IMR-90 (cell line): ENCODE measurements around the gene MARCHF3. TPM values are rescaled to one million over a fixed set of nuclear protein-coding genes. Genes with fewer than 3 reads are reported as not detected.

ENCODE experiments used
- ATAC-seq: fragments of 200-7000 bp; cut with Tn5 transposase; 2 replicates; pipeline ENCODE4 v1.9.1; 2020; ENCODE audit warnings: low read depth, mild to moderate bottlenecking, moderate library complexity
- BruUV-seq: library from RNA; stranded (reverse); fragments of 400-500 nt; replicated peaks from 2 replicates; lab custom pipeline; 2021; lab: Mats Ljungman, UMichigan
- CTCF ChIA-PET: fragments of 300-600 bp; formaldehyde crosslinking; extraction: SDS; loops from one replicate; lab custom pipeline; 2021; ENCODE audit warnings: antibody characterized with exemption; lab: Yijun Ruan, JAX
- POLR2A ChIA-PET: fragments of 300-600 bp; sonication (Branson Sonifier 250); formaldehyde crosslinking; loops from one replicate; lab custom pipeline; 2022; ENCODE audit warnings: antibody characterized with exemption; ENCODE audit not compliant: unreplicated experiment; lab: Charles Lee
- DNase-seq: peaks from one replicate; pipeline ENCODE4 v3.0.0; 2013
- H2AFZ ChIP-seq: replicated peaks from 2 replicates; pipeline ENCODE3; 2013; ENCODE audit warnings: low read length, mild to moderate bottlenecking; ENCODE audit not compliant: poor library complexity
- H2AK5ac ChIP-seq: 2 replicates; pipeline ENCODE4 v1.6.1; 2013; ENCODE audit warnings: low read depth, low read length, inconsistent platforms
- H2AK9ac ChIP-seq: replicated peaks from 2 replicates; pipeline ENCODE3; 2013; ENCODE audit warnings: mild to moderate bottlenecking, low read depth, low read length, moderate library complexity; ENCODE audit not compliant: poor library complexity
- H2BK120ac ChIP-seq: 2 replicates; pipeline ENCODE4 v1.6.1; 2013; ENCODE audit warnings: low read depth, low read length, inconsistent platforms
- H2BK15ac ChIP-seq: 3 replicates; pipeline ENCODE4 v1.6.1; 2013; ENCODE audit warnings: low read depth, low read length, inconsistent platforms
- H2BK20ac ChIP-seq: 2 replicates; pipeline ENCODE4 v1.6.1; 2013; ENCODE audit warnings: low read depth, mild to moderate bottlenecking, inconsistent platforms, low read length, moderate library complexity
- H2BK5ac ChIP-seq: 2 replicates; pipeline ENCODE4 v1.6.1; 2013; ENCODE audit warnings: mild to moderate bottlenecking, low read depth, low read length, inconsistent platforms; ENCODE audit not compliant: poor library complexity, severe bottlenecking
- H3K14ac ChIP-seq: replicated peaks from 2 replicates; pipeline ENCODE4 v1.6.1; 2013; ENCODE audit warnings: low read depth, low read length, inconsistent platforms
- H3K18ac ChIP-seq: 2 replicates; pipeline ENCODE4 v1.6.1; 2013; ENCODE audit warnings: low read depth, low read length, control low read depth
- H3K23ac ChIP-seq: 2 replicates; pipeline ENCODE4 v1.6.1; 2013; ENCODE audit warnings: low read depth, low read length, inconsistent platforms
- H3K27ac ChIP-seq: 2 replicates; pipeline ENCODE4 v1.5.1; 2013; ENCODE audit warnings: mild to moderate bottlenecking, control low read depth, low read length; ENCODE audit not compliant: insufficient read depth
- H3K27me3 ChIP-seq: 2 replicates; pipeline ENCODE4 v1.6.1; 2013; ENCODE audit warnings: low read length; ENCODE audit not compliant: control insufficient read depth, insufficient read depth
- H3K36me3 ChIP-seq: 2 replicates; pipeline ENCODE4 v1.6.1; 2013; ENCODE audit warnings: low read length, mixed read lengths; ENCODE audit not compliant: control insufficient read depth, insufficient read depth
- H3K4ac ChIP-seq: 2 replicates; pipeline ENCODE4 v1.6.1; 2013; ENCODE audit warnings: low read depth, low read length, inconsistent platforms
- H3K4me1 ChIP-seq: 2 replicates; pipeline ENCODE4 v1.6.1; 2013; ENCODE audit warnings: low read length, mixed read lengths; ENCODE audit not compliant: control insufficient read depth, insufficient read depth
- H3K4me2 ChIP-seq: 2 replicates; pipeline ENCODE4 v1.6.1; 2013; ENCODE audit warnings: low read depth, mild to moderate bottlenecking, control low read depth, low read length, moderate library complexity
- H3K4me3 ChIP-seq: 2 replicates; pipeline ENCODE4 v1.5.1; 2013; ENCODE audit warnings: low read depth, mild to moderate bottlenecking, control low read depth, low read length, moderate library complexity; ENCODE audit not compliant: insufficient read depth
- H3K56ac ChIP-seq: 2 replicates; pipeline ENCODE4 v1.6.1; 2013; ENCODE audit warnings: low read length, inconsistent platforms; ENCODE audit not compliant: insufficient read depth; ENCODE audit errors: extremely low read depth
- H3K79me1 ChIP-seq, 2 experiments: 2 replicates each; pipeline ENCODE4 v1.6.1; 2013; ENCODE audit warnings: low read length in 2 of 2, inconsistent platforms in 1 of 2, low read depth in 1 of 2
- H3K9ac ChIP-seq: 2 replicates; pipeline ENCODE4 v1.6.1; 2013; ENCODE audit warnings: low read depth, low read length, control low read depth
- H3K9me1 ChIP-seq: 2 replicates; pipeline ENCODE4 v1.6.1; 2013; ENCODE audit warnings: low read length, inconsistent platforms; ENCODE audit not compliant: insufficient read depth
- H3K9me3 ChIP-seq: 2 replicates; pipeline ENCODE4 v1.6.1; 2013; ENCODE audit warnings: low read length; ENCODE audit not compliant: control insufficient read depth, insufficient read depth
- H4K20me1 ChIP-seq: 2 replicates; pipeline ENCODE4 v1.6.1; 2013; ENCODE audit warnings: low read length, inconsistent platforms; ENCODE audit not compliant: insufficient read depth
- H4K5ac ChIP-seq: 2 replicates; pipeline ENCODE4 v1.6.1; 2013; ENCODE audit warnings: mild to moderate bottlenecking, low read depth, low read length, control low read depth
- H4K8ac ChIP-seq, 2 experiments: 2 replicates each; pipeline ENCODE4 v1.6.1; 2013; ENCODE audit warnings: low read depth in 2 of 2, low read length in 2 of 2, control low read depth in 1 of 2, inconsistent platforms in 1 of 2
- H4K91ac ChIP-seq: 2 replicates; pipeline ENCODE4 v1.6.1; 2013; ENCODE audit warnings: low read depth, low read length, inconsistent platforms; ENCODE audit not compliant: insufficient read depth
- BHLHE40 ChIP-seq: fragments of 150-350 bp; IDR thresholded peaks from 2 replicates; pipeline ENCODE4 v1.6.1; 2016; ENCODE audit warnings: mild to moderate bottlenecking, low read depth, low read length
- CEBPB ChIP-seq: IDR thresholded peaks from 2 replicates; pipeline ENCODE4 v1.6.1; 2012; ENCODE audit warnings: low read depth, low read length, improper control_type of control experiment
- CHD1 ChIP-seq: IDR thresholded peaks from 2 replicates; pipeline ENCODE4 v1.6.1; 2012; ENCODE audit warnings: low read depth, low read length, improper control_type of control experiment
- CTCF ChIP-seq: conservative IDR thresholded peaks from 2 replicates; pipeline ENCODE4 v1.5.1; 2012; ENCODE audit warnings: mild to moderate bottlenecking, low read depth, low read length, improper control_type of control experiment
- ELK1 ChIP-seq: fragments of 150-350 bp; IDR thresholded peaks from 2 replicates; pipeline ENCODE4 v1.6.1; 2016; ENCODE audit warnings: low read depth, mild to moderate bottlenecking, low read length, moderate library complexity, borderline replicate concordance
- FOS ChIP-seq: fragments of 150-350 bp; IDR thresholded peaks from 2 replicates; pipeline ENCODE4 v1.6.1; 2016; ENCODE audit warnings: low read depth, low read length
- MAFK ChIP-seq: IDR thresholded peaks from 2 replicates; pipeline ENCODE4 v1.6.1; 2012; ENCODE audit warnings: low read depth, low read length, improper control_type of control experiment
- MAZ ChIP-seq: IDR thresholded peaks from 2 replicates; pipeline ENCODE4 v1.6.1; 2012; ENCODE audit warnings: low read depth, mild to moderate bottlenecking, low read length, improper control_type of control experiment, moderate library complexity, borderline replicate concordance
- MXI1 ChIP-seq: IDR thresholded peaks from 2 replicates; pipeline ENCODE4 v1.6.1; 2012; ENCODE audit warnings: low read depth, mild to moderate bottlenecking, low read length, moderate library complexity, borderline replicate concordance
- NFE2L2 ChIP-seq: fragments of 150-350 bp; IDR thresholded peaks from 2 replicates; pipeline ENCODE4 v1.6.1; 2016; ENCODE audit warnings: low read depth, mild to moderate bottlenecking, low read length
- POLR2A ChIP-seq: IDR thresholded peaks from 2 replicates; pipeline ENCODE4 v1.6.1; 2012; ENCODE audit warnings: mild to moderate bottlenecking, low read depth, low read length
- RAD21 ChIP-seq: IDR thresholded peaks from 2 replicates; pipeline ENCODE4 v1.6.1; 2012; ENCODE audit warnings: low read length, improper control_type of control experiment
- RCOR1 ChIP-seq: IDR thresholded peaks from 2 replicates; pipeline ENCODE4 v1.6.1; 2012; ENCODE audit warnings: mild to moderate bottlenecking, low read length, improper control_type of control experiment; ENCODE audit not compliant: insufficient replicate concordance
- RFX5 ChIP-seq: IDR thresholded peaks from 2 replicates; pipeline ENCODE4 v1.8.0; 2012; ENCODE audit warnings: low read depth, mild to moderate bottlenecking, low read length, moderate library complexity
- SMC3 ChIP-seq: fragments of 150-350 bp; IDR thresholded peaks from 2 replicates; pipeline ENCODE4 v1.6.1; 2016; ENCODE audit warnings: low read depth, mild to moderate bottlenecking, antibody characterized with exemption, low read length, moderate library complexity
- USF2 ChIP-seq: fragments of 150-350 bp; IDR thresholded peaks from 2 replicates; pipeline ENCODE4 v1.6.1; 2017; ENCODE audit warnings: mild to moderate bottlenecking, antibody characterized with exemption, low read length, low read depth
- dilution Hi-C: fragments of 300-500 bp; cut with HindIII; formaldehyde crosslinking; loops from one replicate; pipeline ENCODE4 v1.14.3; 2018; ENCODE audit warnings: low sequenced_read_pairs; ENCODE audit not compliant: unreplicated experiment
- in situ Hi-C: fragments of 300-500 bp; cut with MboI; formaldehyde crosslinking; loops from 3 replicates; pipeline ENCODE4 v1.14.3; 2019; ENCODE audit warnings: low sequenced_read_pairs, inconsistent platforms, mixed read lengths
- intact Hi-C: fragments of 100-400 bp; cut with micrococcal nuclease; formaldehyde crosslinking; loops from 2 replicates; pipeline ENCODE4 v1.10.0; 2022
- polyA plus RNA-seq, 3 experiments: library from polyadenylated mRNA; depleted of rRNA; stranded (reverse); fragments of >200 nt; gene quantifications; 2 replicates each; pipeline ENCODE4 v1.2.3, GENCODE V29; 2012; ENCODE audit warnings: low replicate concordance in 1 of 3
- total RNA-seq: library from RNA; depleted of rRNA; stranded (reverse); fragments of >200 nt; gene quantifications from 2 replicates; pipeline ENCODE4 v1.2.3, GENCODE V29; 2012

Gene MARCHF3
- total and polyA plus RNA-seq, 2 of the 4 experiments (the other 2 are of a cell fraction), result 11.2 to 18.8 TPM

- no peak for DNase-seq
- POLR2A ChIA-PET, result no interaction called here
- CTCF ChIA-PET, result no interaction called here
Measured at GRCh38 chr5:127066721-127067120, 36.4 kb upstream of the MARCHF3 start.

More at GRCh38 chr5:127066721-127067120, 36.4 kb upstream of the MARCHF3 start:
- no peak overlapping the region for H3K56ac ChIP-seq
- no peaks in the 10 kb centered on the region for H3K4me1 ChIP-seq
- no peak overlapping the region for H2AFZ ChIP-seq
- no peak overlapping the region for H3K9ac ChIP-seq
- H2BK15ac ChIP-seq, result no peak overlapping the region
- no peak overlapping the region for H2BK120ac ChIP-seq
- H3K9me1 ChIP-seq, result no peaks in the 10 kb centered on the region
- H4K5ac ChIP-seq, result no peak overlapping the region
- no peaks in the 10 kb centered on the region for H3K36me3 ChIP-seq
- no peaks in the 10 kb centered on the region for H4K20me1 ChIP-seq
- intact Hi-C loops, result no loop called here
- no peak overlapping the region for H4K91ac ChIP-seq
- no peak overlapping the region for H3K4ac ChIP-seq
- no peak for ATAC-seq
- no peak overlapping the region for H4K8ac ChIP-seq
- H3K27me3 ChIP-seq, result no peaks in the 10 kb centered on the region
- H3K18ac ChIP-seq, result no peak overlapping the region
- H2BK5ac ChIP-seq, result no peak overlapping the region
- no peak overlapping the region for H2AK5ac ChIP-seq
- no peak overlapping the region for H3K27ac ChIP-seq
- H3K14ac ChIP-seq, result no peak overlapping the region
- TF ChIP-seq USF2, result no peak
- no peak for TF ChIP-seq MXI1
- TF ChIP-seq CTCF, result no peak
- TF ChIP-seq ELK1, result no peak
- no peak for TF ChIP-seq CHD1
- TF ChIP-seq SMC3, result no peak
- no peak for TF ChIP-seq MAFK
- TF ChIP-seq RCOR1, result no peak
- TF ChIP-seq NFE2L2, result no peak
- no peak for TF ChIP-seq POLR2A
- TF ChIP-seq MAZ, result no peak
- TF ChIP-seq RFX5, result no peak
- no peak for TF ChIP-seq FOS
- no peak for TF ChIP-seq RAD21
- no peak for TF ChIP-seq BHLHE40
- TF ChIP-seq CEBPB, result no peak
- in situ Hi-C loops, result no loop called here
- no peak overlapping the region for H3K4me3 ChIP-seq
- no peak overlapping the region for H3K4me2 ChIP-seq
- dilution Hi-C loops, result no loop called here
- no peak overlapping the region for H3K23ac ChIP-seq
- no peak overlapping the region for H2BK20ac ChIP-seq
- H3K79me1 ChIP-seq, result no peaks in the 10 kb centered on the region
- BruUV-seq, result no TSS peak
- H2AK9ac ChIP-seq, result no peak overlapping the region
- H3K9me3 ChIP-seq, result no peaks in the 10 kb centered on the region
